NCI-H2107 (cell line): Measurements from ENCODE around the gene CRYGC.
"Not testable (repeated sequence)": the region's sequence is repeated elsewhere in the genome, so short reads cannot be mapped to it uniquely, and the experiment has no call there.

Experiments
- DNase-seq: peaks from one replicate; lab custom pipeline; 2025; lab: John Stamatoyannopoulos, UW

Gene CRYGC, protein sequence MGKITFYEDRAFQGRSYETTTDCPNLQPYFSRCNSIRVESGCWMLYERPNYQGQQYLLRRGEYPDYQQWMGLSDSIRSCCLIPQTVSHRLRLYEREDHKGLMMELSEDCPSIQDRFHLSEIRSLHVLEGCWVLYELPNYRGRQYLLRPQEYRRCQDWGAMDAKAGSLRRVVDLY

DNA sequence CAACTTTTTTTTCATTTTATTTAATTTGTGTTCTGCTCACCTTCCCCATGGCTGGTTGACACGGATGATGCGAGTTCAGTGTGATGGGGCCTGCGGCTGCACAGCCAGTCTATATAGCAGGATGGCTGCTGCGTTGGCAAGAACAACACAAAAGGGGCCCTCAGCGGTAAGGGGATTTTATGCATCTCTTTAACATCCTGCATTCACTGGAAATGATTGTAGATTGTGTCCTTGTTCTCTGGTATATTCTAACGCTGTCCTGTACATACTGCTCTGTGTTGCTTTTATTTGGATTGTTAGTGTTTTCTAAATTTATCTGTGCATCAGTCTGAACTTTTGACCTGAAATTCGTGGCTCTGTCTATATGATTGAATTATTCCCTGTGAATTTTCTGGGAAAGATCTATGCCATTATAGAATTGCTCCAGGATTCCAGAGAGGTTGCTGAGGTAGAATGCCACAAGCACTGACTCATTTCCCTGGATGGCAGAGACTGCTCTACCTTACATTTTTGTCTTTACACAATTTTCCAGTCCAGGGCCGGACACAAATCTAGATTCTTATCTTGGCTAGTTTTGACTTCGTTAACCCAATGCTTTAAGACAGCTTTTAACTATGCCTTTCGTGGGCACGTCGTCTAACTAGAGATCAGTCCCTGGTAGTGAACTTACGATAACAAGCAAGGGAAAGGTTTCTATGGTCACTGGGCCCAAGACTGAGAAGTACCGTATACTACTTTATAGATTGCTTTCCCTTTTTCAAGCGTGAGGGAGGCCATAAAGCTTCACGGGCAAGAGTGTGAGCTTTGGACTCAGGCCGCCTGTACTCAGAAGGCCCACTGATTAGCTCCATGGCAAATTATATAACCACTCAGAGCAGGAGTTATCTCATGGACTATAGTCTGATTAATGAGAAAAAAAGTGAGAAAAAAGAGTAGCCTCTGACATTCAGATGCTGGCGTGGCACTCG, at the start of gene CRYGC:
Gene CRYGC (minus strand): TSS at position 85 of the 968 bp plus-strand sequence. CDS start 36 bp downstream, at position 49.
- DNase-seq, result no peak

DNA sequence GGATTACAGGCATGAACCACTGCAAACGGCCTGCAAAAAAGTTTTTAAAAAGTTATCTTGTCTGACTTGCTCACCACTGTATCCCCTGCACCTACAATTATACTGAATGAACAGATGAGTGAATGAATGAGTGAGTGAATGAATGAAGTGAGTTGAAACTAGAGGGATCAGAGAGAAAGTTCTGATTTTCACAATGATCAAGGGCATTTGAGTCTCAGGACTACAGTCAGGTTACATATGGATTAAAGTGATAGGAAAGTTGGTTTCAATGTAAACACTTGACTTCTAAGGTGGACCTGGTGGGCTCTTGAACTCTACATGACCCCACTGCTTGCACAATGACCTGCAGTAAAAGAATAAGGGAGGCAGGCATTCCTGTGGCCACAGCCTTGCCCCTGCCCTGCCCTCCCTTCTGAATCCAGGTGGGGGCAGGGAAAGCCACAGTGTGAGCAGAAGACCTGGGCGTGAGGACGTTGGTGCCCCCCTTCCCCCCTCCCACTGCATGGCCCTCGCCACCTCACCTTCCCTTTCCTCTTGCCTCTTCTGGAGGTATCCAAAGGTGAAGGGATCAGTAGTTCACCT, 49.5 kb upstream of the CRYGC start:
- no peak for DNase-seq

DNA sequence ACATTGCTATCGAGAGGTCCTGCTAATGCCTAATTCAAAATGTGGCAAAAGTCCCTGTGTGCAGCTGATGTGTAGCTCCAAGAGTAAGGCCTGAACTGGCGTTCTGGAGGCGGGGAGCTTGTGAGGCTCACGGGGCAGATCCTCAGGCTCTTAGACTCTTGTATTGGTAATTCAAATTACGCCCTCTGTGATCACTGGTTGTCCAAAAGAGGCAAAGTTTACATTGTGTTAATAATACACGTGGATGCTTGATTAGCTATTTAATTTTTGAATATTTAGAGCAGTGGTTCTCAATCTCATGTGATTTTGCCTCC, 46.2 kb upstream of the CRYGC start:
- no peak for DNase-seq

DNA sequence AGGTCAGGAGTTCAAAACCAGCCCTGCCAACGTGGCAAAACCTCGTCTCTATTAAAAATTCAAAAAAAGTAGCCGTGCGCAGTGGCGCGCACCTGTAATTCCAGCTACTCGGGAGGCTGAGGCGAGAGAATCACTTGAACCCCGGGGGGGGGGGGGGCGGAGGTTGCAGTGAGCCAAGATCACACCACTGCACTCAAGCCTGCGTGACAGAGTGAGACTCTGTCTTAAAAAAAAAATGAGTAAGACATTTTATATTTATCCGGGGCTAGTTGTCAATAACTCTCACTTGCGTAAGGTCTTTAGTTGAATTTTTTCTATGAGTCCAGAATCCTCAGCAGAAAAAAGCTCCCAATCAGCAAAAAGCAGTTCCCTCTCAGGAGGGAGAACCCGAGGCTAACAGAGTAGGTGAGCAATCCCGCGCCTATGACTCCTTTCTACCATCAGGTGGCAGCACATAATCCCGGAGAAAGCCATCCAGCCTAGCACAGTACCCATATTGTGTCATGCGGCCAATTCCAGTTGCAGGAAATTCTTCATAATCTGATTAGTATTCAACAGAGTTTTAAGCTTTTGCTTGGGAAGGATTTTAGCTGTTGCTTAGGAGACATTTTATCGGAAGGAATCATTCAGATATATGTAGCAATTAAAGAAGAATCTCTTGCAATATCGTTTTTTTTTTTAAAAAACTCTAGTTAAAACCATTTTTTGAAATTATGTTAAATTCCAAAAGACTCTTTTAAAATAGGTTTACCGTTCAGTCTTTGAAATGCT, 45.6 kb upstream of the CRYGC start:
- peak; percentile 53 for DNase-seq

DNA sequence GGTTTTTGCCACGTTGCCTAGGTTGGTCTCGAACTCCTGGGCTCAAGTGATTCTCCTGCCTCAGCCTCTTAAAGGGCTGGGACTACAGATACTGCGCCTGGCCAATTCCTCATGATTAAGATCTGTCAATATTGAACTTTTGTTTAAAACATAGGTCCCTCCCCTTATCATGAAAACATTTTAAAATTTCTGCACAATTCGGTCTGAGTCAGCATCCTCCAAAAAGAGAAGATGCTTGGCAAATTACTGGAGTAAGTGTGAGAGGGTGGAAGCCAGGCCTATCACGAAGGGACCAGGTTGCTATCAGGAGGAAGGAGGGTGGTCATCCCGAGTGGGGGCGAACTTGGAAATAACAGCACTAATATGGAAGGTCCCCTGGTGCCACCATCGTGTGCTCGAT, 44.5 kb upstream of the CRYGC start:
- no peak for DNase-seq

DNA sequence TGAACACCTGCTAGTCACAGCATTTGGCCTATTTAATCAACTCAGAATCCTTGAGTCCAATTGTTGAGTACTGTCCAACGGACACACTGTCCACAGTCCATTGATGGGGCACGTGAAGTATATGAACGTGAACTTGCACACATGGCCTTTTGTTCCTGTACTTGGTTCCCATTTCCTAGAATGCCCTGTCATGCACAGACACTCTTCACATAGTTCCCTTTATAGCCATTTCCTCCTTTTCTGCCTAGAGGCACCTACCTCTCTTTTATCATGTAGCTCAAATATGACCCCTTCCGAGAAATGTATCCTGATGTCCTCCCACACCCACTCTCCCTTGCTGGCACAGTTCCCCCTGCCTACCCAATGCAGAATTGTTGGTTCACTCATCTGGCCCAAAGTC, 42.5 kb upstream of the CRYGC start:
- DNase-seq, result no peak

DNA sequence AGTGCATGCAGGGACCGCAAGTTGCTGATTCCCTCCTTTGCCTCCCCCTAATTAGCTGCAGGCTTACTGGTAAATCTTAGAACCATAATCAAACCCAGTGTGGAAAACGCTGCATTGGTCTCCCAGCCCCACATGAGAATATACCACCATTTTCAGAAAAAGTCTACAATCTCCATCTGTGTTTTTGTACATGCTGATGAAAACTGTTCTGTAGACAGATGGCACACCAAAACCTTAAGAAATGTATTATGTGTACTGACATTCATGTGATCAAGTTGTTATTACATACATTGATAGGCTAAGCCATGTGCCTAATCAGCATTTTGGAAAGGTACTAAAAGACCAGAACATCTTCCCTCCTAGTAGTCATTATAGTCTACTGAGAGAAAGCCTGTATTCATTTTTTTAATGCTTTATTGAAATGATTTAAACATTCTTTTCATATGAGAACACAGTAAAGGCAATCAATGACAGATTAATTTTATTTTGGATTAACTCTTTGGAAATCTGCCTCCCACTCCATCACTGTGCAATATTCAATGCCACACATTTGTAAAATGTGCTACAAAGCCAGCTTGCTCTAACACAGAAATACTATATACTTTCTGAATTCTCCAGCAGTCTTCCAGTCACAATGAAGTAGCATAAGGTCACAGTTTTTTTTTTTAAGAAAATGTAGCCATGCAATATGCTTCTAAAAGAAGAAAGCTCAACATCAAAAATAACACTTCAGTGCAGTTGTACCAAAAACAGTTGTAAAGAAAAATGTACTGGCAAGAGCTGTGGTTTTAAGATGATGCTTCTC, 35.5 kb upstream of the CRYGC start:
- DNase-seq, result no peak

DNA sequence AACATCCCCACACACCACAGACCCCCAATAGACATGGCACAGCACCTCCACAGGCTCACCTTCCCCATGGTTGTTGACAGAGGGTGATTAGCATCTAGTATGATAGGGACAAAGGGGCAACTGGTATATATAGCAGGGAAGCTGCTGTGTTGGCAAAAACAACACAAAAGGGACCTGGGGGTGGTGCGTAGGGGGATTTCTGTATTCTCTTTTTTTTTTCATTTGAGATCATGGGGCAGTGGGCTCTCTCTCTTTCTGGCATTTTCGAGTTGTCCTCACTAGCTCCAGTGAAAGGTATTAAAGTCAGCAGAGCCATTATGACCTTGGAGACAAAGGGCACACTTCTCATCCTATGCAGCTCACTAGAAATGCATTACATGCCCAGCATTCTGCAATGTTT, 33.9 kb upstream of the CRYGC start, which contains the start of gene CRYGA:
Gene CRYGA (minus strand): TSS at position 101 of the 400 bp plus-strand sequence. CDS start 33 bp downstream, at position 68.
- no peak for DNase-seq

DNA sequence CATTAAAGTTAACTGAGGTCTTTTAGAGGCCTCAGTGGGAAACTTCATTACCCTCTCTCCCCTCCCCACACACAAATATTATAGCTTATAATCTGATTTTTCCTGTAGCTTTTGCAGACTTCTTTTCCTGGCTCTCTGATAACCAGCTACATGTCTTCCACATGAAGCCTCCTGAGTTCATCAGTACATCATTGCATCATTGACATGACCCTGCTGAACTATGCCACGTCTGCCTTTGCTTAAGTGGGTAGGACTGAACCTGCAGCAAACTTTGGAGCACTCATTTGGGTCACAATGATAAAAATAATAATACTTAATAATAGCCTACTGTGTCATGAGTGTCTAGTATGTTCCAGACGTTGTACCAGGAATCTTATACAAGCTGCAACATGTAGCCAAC, 26.8 kb upstream of the CRYGC start:
- DNase-seq, result no peak

DNA sequence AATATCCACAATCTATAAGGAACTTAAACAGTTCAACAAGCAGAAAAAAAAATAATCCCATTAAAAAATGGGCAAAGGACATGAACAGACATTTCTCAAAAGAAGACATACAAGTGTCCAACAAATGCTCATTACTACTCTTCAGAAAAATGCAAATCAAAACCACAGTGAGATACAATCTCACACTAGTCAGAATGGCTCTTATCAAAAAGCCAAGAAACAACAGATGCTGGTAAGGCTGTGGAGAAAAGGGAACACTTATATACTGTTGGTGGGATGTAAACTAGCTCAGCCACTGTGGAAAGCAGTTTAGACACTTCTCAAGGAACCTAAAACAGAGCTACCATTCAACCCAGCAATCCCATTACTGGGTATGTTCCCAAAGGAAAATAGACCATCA, 23.5 kb upstream of the CRYGC start:
- no peak for DNase-seq

DNA sequence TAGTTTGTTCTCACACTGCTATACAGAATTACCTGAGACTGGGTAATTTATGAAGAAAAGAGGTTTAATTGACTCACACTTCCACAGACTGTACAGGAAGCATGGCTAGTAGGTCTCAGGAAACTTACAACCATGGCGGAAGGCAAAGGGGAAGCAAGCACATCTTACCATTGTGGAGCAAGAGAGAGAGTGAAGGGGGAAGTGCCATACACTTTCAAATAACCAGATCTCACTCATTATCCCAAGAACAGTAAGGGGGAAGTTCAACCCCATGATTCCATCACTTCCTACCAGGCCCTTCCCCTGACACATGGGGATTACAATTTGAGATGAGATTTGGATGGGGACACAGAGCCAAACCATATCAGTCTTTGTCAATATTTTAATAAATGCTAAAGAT, 21.3 kb upstream of the CRYGC start:
- no peak for DNase-seq

DNA sequence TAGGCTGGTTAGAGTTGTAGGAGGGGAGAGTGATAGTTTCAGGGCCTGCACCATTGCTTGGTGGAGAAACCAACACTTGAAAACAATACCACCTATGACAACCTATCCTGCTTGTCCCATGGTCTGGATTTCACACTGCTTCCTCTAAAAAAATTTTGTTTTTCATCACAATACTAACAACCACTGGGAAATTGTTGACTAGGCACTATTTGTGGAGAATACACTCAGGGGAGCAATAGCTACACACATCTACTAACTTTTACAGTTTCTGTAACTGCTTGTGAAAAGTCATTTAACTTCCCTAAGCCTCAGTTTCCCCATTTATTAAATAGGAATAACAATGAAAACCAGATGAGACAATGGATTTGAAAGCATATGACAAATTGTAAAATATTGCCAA, 20.5 kb upstream of the CRYGC start:
- no peak for DNase-seq

DNA sequence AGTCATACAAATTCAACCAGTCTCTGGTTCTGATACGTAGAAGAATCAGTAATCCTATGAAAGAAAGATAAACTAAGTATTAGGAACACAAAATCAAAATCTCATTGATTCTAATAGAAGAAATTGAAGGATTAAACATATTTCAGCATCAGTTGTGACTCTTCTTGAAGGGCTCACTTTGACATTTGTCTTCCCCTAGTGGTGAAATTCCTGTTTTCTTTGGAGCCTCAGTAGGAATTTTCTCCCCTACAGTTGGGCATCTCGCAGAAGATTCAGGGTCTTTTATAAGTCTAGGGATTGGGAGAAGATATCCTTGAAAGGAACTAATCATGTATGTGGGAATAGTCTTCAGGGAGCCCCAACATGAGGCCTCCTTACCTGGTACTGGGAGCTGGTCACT, 19.2 kb upstream of the CRYGC start:
- no peak for DNase-seq

DNA sequence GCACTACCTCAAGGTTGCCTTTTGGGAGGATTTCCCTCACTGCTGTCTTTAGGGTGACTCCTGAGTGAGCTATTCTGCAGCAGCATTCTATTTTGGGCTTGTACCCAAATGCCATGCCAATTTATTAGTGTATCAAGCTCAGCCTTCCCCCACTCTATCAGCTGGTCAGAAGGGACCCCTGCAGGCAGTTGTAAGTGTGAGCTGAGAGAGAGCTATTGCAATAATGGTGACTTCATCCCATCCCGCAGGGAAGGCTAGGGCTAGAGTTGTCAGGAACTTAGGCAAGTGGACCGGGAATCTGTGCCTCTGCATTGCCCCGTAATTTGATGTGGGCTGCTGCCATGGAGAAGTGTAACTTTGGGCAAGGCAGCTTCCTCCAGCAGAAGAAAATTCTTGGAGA, 18.1 kb upstream of the CRYGC start:
- no peak for DNase-seq

DNA sequence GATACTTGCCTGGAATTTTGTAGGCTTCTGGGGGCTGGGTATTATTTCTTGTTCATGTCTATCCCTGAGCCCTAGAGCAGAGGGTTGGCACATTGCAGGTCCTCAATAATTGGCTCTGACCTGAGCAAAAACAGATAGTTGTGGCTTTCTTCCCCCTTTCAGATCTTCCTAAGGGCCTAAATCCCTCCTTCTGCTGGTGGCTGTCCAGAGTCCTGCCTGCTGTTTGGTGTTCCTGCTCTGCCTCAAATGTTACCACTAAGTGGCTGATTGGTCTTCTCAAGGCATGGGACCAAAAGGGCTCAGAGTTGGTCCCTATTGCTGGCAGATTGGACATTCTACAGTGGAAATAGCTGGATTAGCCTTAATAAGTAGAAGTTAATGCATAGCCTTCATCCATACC, 17.4 kb upstream of the CRYGC start:
- no peak for DNase-seq

DNA sequence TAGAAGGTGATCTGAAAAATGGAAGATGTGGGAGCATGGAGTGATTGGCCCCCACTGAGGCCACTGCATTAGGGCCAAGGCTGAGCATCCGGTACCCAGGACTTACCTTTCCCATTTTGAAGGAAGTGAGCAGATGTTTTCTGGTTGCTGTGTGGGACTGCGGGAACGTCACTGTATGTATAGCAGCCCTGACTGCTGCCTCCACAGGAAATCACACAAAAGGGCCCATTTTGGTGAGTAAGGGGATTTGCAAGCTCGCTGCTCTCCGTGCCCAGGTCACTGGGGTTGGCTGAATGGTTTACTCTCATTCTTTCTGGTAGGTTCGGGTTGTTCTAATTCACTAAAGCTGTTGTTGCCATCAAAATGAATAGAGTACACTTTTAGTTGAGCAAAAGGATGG, 16.4 kb upstream of the CRYGC start, which contains the start of gene CRYGB:
Gene CRYGB (minus strand): TSS at position 153 of the 400 bp plus-strand sequence. CDS start 38 bp downstream, at position 115.
- DNase-seq, result no peak

DNA sequence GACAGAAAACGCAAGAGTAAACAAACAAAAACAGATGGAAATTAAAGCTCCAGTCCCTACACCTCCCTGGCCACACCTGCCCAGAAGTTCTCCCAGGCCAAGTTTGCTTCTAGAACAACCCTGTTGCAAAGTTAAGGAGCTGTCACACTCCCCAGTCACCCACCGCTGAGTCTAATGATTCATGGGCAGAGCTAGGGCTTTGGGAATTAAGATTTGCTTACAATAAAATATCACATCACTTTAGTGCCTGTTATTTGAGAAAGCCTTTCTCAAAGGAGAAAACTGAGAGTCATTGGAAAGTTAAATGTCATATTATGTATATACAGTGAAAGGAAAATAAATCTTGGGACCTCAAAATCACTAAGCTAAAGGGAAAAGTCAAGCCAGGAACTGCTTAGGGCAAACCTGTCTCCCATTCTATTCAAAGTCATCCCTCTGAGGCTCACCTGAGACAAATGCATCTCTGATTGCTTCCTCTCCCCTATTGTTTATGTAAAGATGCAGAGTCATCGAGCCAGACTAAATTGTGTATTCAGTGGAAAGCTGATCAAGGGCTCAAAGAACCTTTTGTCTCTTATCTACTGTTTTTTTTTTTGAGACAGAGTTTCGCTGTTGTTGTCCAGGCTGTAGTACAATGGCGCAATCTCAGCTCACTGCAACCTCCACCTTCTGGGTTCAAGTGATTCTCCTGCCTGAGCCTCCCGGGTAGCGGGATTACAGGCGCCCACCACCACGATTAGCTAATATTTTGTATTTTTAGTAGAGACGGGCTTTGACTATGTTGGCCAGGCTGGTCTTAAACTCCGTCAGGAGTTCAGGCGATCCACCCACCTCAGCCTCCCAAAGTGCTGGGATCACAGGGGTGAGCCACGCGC, 13.5 kb upstream of the CRYGC start:
- no peak for DNase-seq

DNA sequence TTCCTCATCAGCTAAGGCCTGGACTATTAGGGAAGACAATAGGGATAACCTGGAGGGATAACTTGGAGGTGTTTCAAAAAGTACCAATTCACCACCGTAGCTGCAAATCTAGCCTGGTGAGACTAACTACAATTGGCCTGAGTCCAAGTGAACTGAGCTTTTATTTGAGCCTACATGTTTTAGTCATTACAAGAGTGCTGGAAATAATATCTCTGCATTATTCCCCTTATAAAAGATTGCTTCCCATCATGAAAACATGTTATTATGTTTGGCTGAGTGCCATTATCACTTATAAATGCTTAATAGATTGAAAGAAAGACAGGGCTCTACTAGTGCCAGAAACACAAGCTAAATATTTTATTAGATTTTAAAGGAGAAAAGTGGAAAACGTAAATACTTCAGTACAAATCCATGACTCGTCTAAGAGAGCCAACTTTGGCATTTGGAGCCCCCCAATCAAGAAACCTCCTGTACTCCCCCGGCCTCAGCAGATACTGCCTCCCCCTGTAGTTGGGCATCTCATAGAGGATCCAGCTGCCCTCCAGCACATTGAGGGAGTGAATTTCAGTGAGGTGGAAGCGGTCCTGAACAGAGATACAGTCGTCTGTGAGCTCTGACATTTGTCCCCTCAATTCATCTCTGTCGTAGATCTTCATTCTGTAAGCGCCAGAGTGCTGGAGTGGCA, 12.8 kb upstream of the CRYGC start:
- DNase-seq, result peak; percentile 25

DNA sequence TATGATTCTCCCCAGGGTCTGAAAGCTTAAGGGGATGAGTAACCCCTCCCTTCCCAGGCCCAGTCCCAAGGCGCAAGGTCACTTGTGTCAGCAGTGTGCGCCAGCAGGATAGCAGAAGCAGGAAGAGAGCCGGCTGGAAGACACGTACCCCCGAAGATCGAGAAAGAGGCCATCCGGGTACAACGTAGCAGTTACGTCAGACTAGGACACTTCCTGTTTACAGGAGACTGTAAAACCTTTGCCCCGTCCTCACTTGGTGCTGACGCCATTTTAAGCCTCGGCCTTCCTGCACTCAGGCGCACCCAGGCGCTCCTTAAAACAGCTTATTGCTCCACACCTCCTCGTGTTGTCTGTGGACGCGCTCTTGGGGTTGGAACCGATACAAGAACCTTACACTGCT, 9.8 kb upstream of the CRYGC start:
- no peak for DNase-seq

DNA sequence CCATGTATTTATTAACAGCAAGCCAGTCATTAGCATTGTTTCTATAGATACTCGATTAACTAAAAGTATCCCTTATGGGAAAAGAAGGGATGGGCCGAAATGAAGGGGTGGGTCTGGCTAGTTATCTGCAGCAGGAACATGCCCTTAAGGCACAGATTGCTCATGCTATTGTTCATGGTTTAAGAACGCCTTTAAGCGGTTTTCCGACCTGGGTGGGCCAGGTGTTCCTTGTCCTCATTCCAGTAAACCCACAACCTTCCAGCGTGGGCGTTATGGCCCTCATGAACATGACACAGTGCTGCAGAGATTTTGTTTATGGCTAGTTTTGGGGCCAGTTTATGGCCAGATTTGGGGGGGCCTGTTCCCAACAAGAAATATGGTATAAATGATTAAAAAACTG, 8.7 kb upstream of the CRYGC start:
- not testable (repeated sequence) for DNase-seq
